Heart left ventricle (tissue), 13 donors: ENCODE results near the gene TIMD4.

Source experiments
- POLR2A ChIP-seq, 2 donors: fragments of 450-650 bp; IDR thresholded peaks; one replicate each; pipeline ENCODE4 v1.6.1; 2017; ENCODE audit warnings: antibody characterized with exemption in 2 of 2, mild to moderate bottlenecking in 2 of 2, moderate library complexity in 2 of 2
- TF ChIP-seq, protein P1 (sequence below), 12 donors: fragments of 200-600 bp; sonication (generic) in 4 of 12; IDR thresholded peaks; one replicate each; pipeline versions ENCODE4 v1.5.0 to v1.8.0; 2018 to 2022; ENCODE audit warnings: antibody characterized with exemption in 12 of 12, mild to moderate bottlenecking in 5 of 12
- donor health status: ischemic (EF 13 %, LVEDD 7.1; RV severe dilation, severe dysfunction).
- donor health status: DM: no; HTN: yes; CAD: no.
- donor health status: DM: no; HTN: no; CAD: no.
- donor health status: ischemic (EF 25% LVEDD 6.9; RV normal size, moderate dysfunction).
- donor health status: ischemic (EF 25% LVEDD 5.7; RV mildly dilated, moderate dysfunction).
- donor health status: ischemic (EF 35%, LVEDD 5.7; RV mildly dilated, moderate dysfunction).
- donor health status: nonischemic (EF 11% LVEDD 7.7; RV severe dilation, severe dysfunction).
- donor health status: DM: yes; HTN: yes; CAD: no.
- donor health status: PGD.
- donor health status: ischemic (EF 29% LVEDD 5.4; RV normal size, mild dysfunction).
- donor health status: nonischemic (EF 23%, LVEDD 6.1; RV moderate dilation, normal function).

DNA sequence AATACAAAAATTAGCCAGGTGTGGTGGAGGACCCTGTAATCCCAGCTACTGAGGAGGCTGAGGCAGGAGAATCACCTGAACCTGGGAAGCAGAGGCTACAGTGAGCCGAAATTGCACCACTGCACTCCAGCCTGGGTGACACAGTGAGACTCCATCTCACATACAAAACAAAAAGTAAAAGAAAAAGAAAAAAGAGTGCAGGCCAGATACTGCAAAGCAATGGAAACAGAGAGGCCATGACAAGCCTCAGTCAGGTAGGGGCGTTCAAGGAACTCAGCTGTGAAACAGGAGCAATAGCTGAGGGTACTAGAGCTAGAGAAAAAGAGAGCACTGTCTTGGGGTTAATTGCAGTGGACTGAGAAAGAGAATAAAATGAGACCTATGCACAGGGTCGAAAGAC, 56.2 kb downstream of the TIMD4 start:
- TF ChIP-seq, protein P1, sequence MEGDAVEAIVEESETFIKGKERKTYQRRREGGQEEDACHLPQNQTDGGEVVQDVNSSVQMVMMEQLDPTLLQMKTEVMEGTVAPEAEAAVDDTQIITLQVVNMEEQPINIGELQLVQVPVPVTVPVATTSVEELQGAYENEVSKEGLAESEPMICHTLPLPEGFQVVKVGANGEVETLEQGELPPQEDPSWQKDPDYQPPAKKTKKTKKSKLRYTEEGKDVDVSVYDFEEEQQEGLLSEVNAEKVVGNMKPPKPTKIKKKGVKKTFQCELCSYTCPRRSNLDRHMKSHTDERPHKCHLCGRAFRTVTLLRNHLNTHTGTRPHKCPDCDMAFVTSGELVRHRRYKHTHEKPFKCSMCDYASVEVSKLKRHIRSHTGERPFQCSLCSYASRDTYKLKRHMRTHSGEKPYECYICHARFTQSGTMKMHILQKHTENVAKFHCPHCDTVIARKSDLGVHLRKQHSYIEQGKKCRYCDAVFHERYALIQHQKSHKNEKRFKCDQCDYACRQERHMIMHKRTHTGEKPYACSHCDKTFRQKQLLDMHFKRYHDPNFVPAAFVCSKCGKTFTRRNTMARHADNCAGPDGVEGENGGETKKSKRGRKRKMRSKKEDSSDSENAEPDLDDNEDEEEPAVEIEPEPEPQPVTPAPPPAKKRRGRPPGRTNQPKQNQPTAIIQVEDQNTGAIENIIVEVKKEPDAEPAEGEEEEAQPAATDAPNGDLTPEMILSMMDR (IDR thresholded peaks at IDR 0.05), result no peak
- no peak for TF ChIP-seq POLR2A (IDR thresholded peaks at IDR 0.05)
